Measurements from ENCODE around the gene FAM241B. TPM values are rescaled to one million over a fixed set of nuclear protein-coding genes. Genes with fewer than 3 reads are reported as not detected.

FAM241B gene
- polyA plus RNA-seq, 1 experiment = 3.4 TPM

DNA sequence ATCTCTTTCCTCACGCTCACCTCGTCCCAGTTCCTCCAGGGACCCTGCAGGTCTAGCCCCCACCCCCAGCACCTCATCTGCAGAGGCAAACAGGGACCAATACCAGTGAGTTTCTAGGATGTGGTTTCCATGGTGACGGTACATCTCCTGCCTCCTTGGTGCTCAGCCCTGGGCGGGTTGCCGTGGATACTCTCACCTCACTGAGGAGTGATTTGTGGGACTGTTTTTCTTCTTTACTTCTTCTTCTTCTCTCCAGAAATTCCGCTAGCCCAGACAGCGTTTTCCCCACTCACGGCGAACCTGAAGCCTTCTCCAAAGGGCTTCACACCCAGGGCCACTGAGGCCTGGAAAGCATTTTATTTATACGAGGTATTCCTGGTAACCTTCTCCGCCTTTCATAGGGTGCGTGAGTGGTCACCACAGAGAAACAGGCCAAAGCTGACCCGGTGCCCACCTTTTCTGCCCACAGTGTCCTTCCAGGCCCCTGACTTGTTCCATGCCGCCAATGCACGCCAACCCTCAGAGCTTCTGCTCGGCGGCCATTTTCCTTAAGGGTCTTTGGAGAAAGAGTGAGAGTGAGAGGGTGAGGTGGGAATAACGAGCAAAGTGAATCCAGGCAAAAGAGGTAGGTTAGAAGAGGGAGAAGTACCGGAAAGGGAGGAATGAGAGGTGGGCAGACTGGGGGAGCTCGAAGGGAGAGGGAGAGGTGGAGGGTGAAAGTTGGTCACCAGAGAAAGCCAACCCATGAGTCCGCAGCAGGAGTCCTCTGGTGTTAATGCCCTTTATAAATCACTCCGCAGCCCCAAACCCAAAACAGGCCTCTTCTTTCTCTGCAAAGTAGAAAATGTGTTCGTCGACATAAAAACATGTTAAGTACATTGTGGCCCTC is 15.5 kb downstream of the FAM241B start:
- DNase-seq (ENCODE audit: low read depth) = no peak
- ChIA-PET POLR2A (no interaction called here), CTCF (interaction anchor here (0.6 to 12.4 kb wide), 31 partner anchors 9 to 313 kb away, joined by 3 to 268 read pairs (median 5); partner anchors contain the start of gene COL13A1)
- Histone ChIP-seq H3K36me3 (ENCODE audit: control insufficient read depth, insufficient read depth, low read length) (no peaks in the 10 kb centered on the region), H3K4me3 (ENCODE audit: low read depth, low read length) (no peak overlapping the region), H3K27me3 (ENCODE audit: control insufficient read depth, insufficient read depth, low read length) (peaks cover 7% of the 10 kb centered on the region)
- TF ChIP-seq CTCF (IDR thresholded peaks at IDR 0.05; ENCODE audit: insufficient read depth, low read depth, low read length) = no peak

- TF ChIP-seq CTCF (IDR thresholded peaks at IDR 0.05; ENCODE audit: insufficient read depth, low read depth, low read length) = no peak
- no peaks in the 10 kb centered on the region for H3K36me3 ChIP-seq (ENCODE audit: control insufficient read depth, insufficient read depth, low read length)
- ChIA-PET CTCF (interaction anchor here (0.5 to 9.8 kb wide), 12 partner anchors 8 to 312 kb away, joined by 3 to 245 read pairs (median 7); partner anchors contain the start of gene COL13A1), POLR2A (no interaction called here)
- H3K4me3 ChIP-seq (ENCODE audit: low read depth, low read length) = no peak overlapping the region
- no peak for DNase-seq (ENCODE audit: low read depth)
- H3K27me3 ChIP-seq (ENCODE audit: control insufficient read depth, insufficient read depth, low read length) = peaks cover 8% of the 10 kb centered on the region
Observed at GRCh38 chr10:69646185-69647060, 16.4 kb downstream of the FAM241B start.

DNA sequence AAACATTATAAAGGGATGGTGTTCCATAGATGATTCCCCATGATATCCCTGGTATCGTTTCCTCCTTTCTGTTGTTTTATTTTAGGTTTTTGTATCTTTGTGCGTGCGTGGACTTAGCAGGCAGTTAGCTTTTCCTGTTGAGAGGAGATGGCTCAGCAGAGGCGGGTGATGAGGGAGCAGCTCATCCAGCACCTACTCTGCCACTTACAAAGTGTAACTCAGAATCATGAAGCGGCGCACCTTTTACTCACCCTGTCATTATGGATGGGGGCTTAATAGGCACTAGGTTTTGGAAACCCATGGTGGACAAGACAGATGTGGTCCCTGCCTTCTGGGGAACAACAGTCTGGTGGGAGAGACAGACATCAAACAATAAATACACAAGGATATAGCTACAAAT is 17.1 kb downstream of the FAM241B start:
- CTCF ChIA-PET = interaction anchor here (1.1 to 9.8 kb wide), 8 partner anchors 18 to 311 kb away, joined by 3 to 245 read pairs (median 6); partner anchors contain the start of gene COL13A1
- no peak for TF ChIP-seq CTCF (IDR thresholded peaks at IDR 0.05; ENCODE audit: insufficient read depth, low read depth, low read length)
- no peak for DNase-seq (ENCODE audit: low read depth)
- H3K4me3 ChIP-seq (ENCODE audit: low read depth, low read length) = no peak overlapping the region
- no peaks in the 10 kb centered on the region for H3K36me3 ChIP-seq (ENCODE audit: control insufficient read depth, insufficient read depth, low read length)
- POLR2A ChIA-PET = no interaction called here
- peaks cover 10% of the 10 kb centered on the region for H3K27me3 ChIP-seq (ENCODE audit: control insufficient read depth, insufficient read depth, low read length)

DNA sequence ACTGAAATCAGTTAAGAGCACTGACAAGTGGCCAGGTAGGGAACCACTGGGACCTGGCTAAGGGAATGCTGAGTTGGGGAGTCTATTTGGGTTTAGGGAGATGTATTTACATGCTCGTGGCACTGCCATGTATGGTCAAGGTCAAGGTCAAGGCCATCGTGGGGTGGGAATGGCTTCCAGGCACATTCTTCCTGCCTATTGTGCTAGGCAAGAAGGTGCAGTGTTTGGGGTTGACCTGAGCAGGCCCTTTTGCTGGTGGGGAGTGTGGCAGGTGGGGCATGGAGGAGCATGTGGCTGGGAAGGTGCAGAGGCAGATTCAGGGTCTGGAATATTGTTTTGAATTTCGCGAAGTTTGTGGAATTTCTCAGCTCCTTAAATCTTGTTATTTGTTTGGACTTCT is 17.8 kb downstream of the FAM241B start:
- H3K36me3 ChIP-seq (ENCODE audit: control insufficient read depth, insufficient read depth, low read length) = no peaks in the 10 kb centered on the region
- ChIA-PET CTCF (interaction anchor here (1.1 to 9.8 kb wide), 5 partner anchors 48 to 267 kb away, joined by 3 to 245 read pairs (median 7); partner anchors contain the start of gene COL13A1), POLR2A (no interaction called here)
- H3K27me3 ChIP-seq (ENCODE audit: control insufficient read depth, insufficient read depth, low read length) = peaks cover 10% of the 10 kb centered on the region
- no peak overlapping the region for H3K4me3 ChIP-seq (ENCODE audit: low read depth, low read length)
- TF ChIP-seq CTCF (IDR thresholded peaks at IDR 0.05; ENCODE audit: insufficient read depth, low read depth, low read length) = no peak
- DNase-seq (ENCODE audit: low read depth) = no peak

GRCh38 chr10:69648461-69648860 is 18.4 kb downstream of the FAM241B start:
- CTCF ChIA-PET = interaction anchor here (1.1 to 9.8 kb wide), 5 partner anchors 47 to 310 kb away, joined by 3 to 245 read pairs (median 7); no protein-coding TSS in a partner anchor
- POLR2A ChIA-PET = no interaction called here
- DNase-seq (ENCODE audit: low read depth) = no peak
- H3K27me3 ChIP-seq (ENCODE audit: control insufficient read depth, insufficient read depth, low read length) = peaks cover 10% of the 10 kb centered on the region
- no peak overlapping the region for H3K4me3 ChIP-seq (ENCODE audit: low read depth, low read length)
- no peak for TF ChIP-seq CTCF (IDR thresholded peaks at IDR 0.05; ENCODE audit: insufficient read depth, low read depth, low read length)
- no peaks in the 10 kb centered on the region for H3K36me3 ChIP-seq (ENCODE audit: control insufficient read depth, insufficient read depth, low read length)

Data from BJ (cell line).